H1 (cell line): ENCODE measurements around the gene CDC73. TPM values are rescaled to one million over a fixed set of nuclear protein-coding genes. Genes with fewer than 3 reads are reported as not detected.

ENCODE experiments used
- CTCF ChIA-PET: fragments of 300-600 bp; sonication (Branson Sonifier 250); formaldehyde crosslinking; loops from one replicate; lab custom pipeline; 2021; ENCODE audit not compliant: partially characterized antibody; lab: Charles Lee
- POLR2A ChIA-PET: fragments of 300-600 bp; sonication (Branson Sonifier 250); formaldehyde crosslinking; loops from one replicate; lab custom pipeline; 2021; ENCODE audit warnings: inconsistent platforms; ENCODE audit not compliant: partially characterized antibody; lab: Charles Lee
- DNase-seq, 2 experiments: peaks; one replicate each; pipeline versions ENCODE4 v3.0.0 to v3.0.0-alpha.2; 2010 to 2022; ENCODE audit warnings: low spot score in 2 of 2, low read depth in 1 of 2, mixed read lengths in 1 of 2
- FAIRE-seq: peaks from 2 replicates; lab custom pipeline; 2011; peaks lifted over from hg19 to GRCh38; lab: Jason Lieb, UNC
- H2AFZ ChIP-seq: 2 replicates; pipeline ENCODE4 v1.8.1; 2012; ENCODE audit warnings: low read length, inconsistent platforms
- H2AK5ac ChIP-seq: 2 replicates; pipeline ENCODE4 v1.6.1; 2013; ENCODE audit warnings: low read depth, low read length
- H2BK120ac ChIP-seq: replicated peaks from 2 replicates; pipeline ENCODE3; 2013; ENCODE audit warnings: low read depth, low read length, inconsistent platforms
- H2BK12ac ChIP-seq: 2 replicates; pipeline ENCODE4 v1.6.1; 2013; ENCODE audit warnings: low read depth, low read length
- H2BK15ac ChIP-seq: 2 replicates; pipeline ENCODE4 v1.6.1; 2013; ENCODE audit warnings: low read length
- H2BK20ac ChIP-seq: 2 replicates; pipeline ENCODE4 v1.6.1; 2013; ENCODE audit warnings: low read length
- H2BK5ac ChIP-seq: 2 replicates; pipeline ENCODE4 v1.6.1; 2013; ENCODE audit warnings: low read depth, low read length
- H3K14ac ChIP-seq: 2 replicates; pipeline ENCODE4 v1.6.1; 2013; ENCODE audit warnings: inconsistent platforms; ENCODE audit not compliant: insufficient read length
- H3K18ac ChIP-seq: 2 replicates; pipeline ENCODE4 v1.6.1; 2013; ENCODE audit warnings: low read length; ENCODE audit errors: extremely low read depth
- H3K23ac ChIP-seq: 2 replicates; pipeline ENCODE4 v1.6.1; 2013; ENCODE audit warnings: inconsistent platforms; ENCODE audit not compliant: insufficient read length
- H3K23me2 ChIP-seq: 2 replicates; pipeline ENCODE4 v1.6.1; 2013; ENCODE audit warnings: low read depth, low read length
- H3K27ac ChIP-seq: 2 replicates; pipeline ENCODE4 v1.6.1; 2011; ENCODE audit warnings: low read depth, low read length, inconsistent platforms
- H3K27me3 ChIP-seq, 4 experiments: replicated peaks in 1 of 4; 1 replicate in 1 of 4; 2 replicates in 3 of 4; pipeline versions ENCODE4 v1.6.1 to v1.8.1; 2011 to 2013; ENCODE audit warnings: low read length in 3 of 4, mild to moderate bottlenecking in 3 of 4, inconsistent platforms in 2 of 4, mixed read lengths in 2 of 4, moderate library complexity in 1 of 4; ENCODE audit not compliant: control insufficient read depth in 3 of 4, insufficient read depth in 3 of 4; ENCODE audit errors: extremely low read depth in 1 of 4
- H3K36me3 ChIP-seq, 4 experiments: 2 replicates each; pipeline versions ENCODE4 v1.6.1 to v1.8.1; 2011 to 2013; ENCODE audit warnings: mild to moderate bottlenecking in 4 of 4, low read length in 3 of 4, moderate library complexity in 2 of 4, control low read depth in 1 of 4, inconsistent platforms in 1 of 4; ENCODE audit not compliant: insufficient read depth in 4 of 4, control insufficient read depth in 2 of 4
- H3K4ac ChIP-seq: replicated peaks from 2 replicates; pipeline ENCODE3; 2013; ENCODE audit warnings: low read length, low read depth, mixed read lengths, inconsistent platforms; ENCODE audit not compliant: insufficient read length
- H3K4me1 ChIP-seq, 4 experiments: replicated peaks in 1 of 4; 1 replicate in 1 of 4; 2 replicates in 3 of 4; pipeline versions ENCODE4 v1.6.1 to v1.8.1; 2011 to 2013; ENCODE audit warnings: low read length in 3 of 4, inconsistent platforms in 2 of 4, mixed read lengths in 1 of 4; ENCODE audit not compliant: insufficient read depth in 4 of 4, control insufficient read depth in 3 of 4
- H3K4me2 ChIP-seq, 2 experiments: 2 replicates each; pipeline versions ENCODE4 v1.6.1 to v1.8.1; 2011 to 2013; ENCODE audit warnings: low read depth in 2 of 2, low read length in 2 of 2, control low read depth in 1 of 2, inconsistent platforms in 1 of 2, mild to moderate bottlenecking in 1 of 2; ENCODE audit not compliant: insufficient read depth in 1 of 2
- H3K4me3 ChIP-seq, 4 experiments: fragments of 200-600, 300-600 bp in 1 of 4; sonication (generic), shearing (Covaris generic), sonication (Bioruptor Twin) in 1 of 4; 2 replicates each; pipeline versions ENCODE4 v1.5.1 to v1.8.1; 2011 to 2016; ENCODE audit warnings: low read length in 4 of 4, low read depth in 3 of 4, control low read depth in 2 of 4, inconsistent platforms in 2 of 4, mild to moderate bottlenecking in 2 of 4, mixed read lengths in 1 of 4, moderate library complexity in 1 of 4; ENCODE audit not compliant: insufficient read depth in 2 of 4; ENCODE audit errors: extremely low read depth in 1 of 4
- H3K56ac ChIP-seq: replicated peaks from 2 replicates; pipeline ENCODE3; 2013; ENCODE audit warnings: low read depth, mild to moderate bottlenecking, mixed read lengths, low read length, inconsistent platforms; ENCODE audit not compliant: insufficient read length
- H3K79me1 ChIP-seq: 2 replicates; pipeline ENCODE4 v1.6.1; 2013; ENCODE audit warnings: low read depth, low read length, control low read depth
- H3K79me2 ChIP-seq, 2 experiments: 2 replicates each; pipeline versions ENCODE4 v1.6.1 to v1.8.1; 2012 to 2013; ENCODE audit warnings: low read length in 2 of 2, mild to moderate bottlenecking in 2 of 2, inconsistent platforms in 1 of 2; ENCODE audit not compliant: insufficient read depth in 2 of 2, control insufficient read depth in 1 of 2
- H3K9ac ChIP-seq, 4 experiments: replicated peaks in 1 of 4; 1 replicate in 1 of 4; 2 replicates in 3 of 4; pipeline versions ENCODE4 v1.6.1 to v1.8.1; 2011 to 2013; ENCODE audit warnings: low read depth in 3 of 4, low read length in 3 of 4, control low read depth in 2 of 4, mild to moderate bottlenecking in 2 of 4, moderate library complexity in 2 of 4, inconsistent platforms in 1 of 4; ENCODE audit errors: extremely low read depth in 1 of 4
- H3K9me3 ChIP-seq, 2 experiments: 2 replicates each; pipeline versions ENCODE4 v1.6.1 to v1.8.1; 2012 to 2013; ENCODE audit warnings: mild to moderate bottlenecking in 2 of 2, moderate library complexity in 2 of 2, control low read depth in 1 of 2, inconsistent platforms in 1 of 2, low read depth in 1 of 2, low read length in 1 of 2, mixed read lengths in 1 of 2; ENCODE audit not compliant: insufficient read depth in 2 of 2
- H4K20me1 ChIP-seq, 2 experiments: replicated peaks in 1 of 2; 2 replicates each; pipeline versions ENCODE3 to v1.8.1; 2011 to 2013; ENCODE audit warnings: inconsistent platforms in 2 of 2, low read length in 2 of 2, mild to moderate bottlenecking in 1 of 2; ENCODE audit not compliant: insufficient read depth in 2 of 2, control insufficient read depth in 1 of 2
- H4K5ac ChIP-seq: 2 replicates; pipeline ENCODE4 v1.6.1; 2013; ENCODE audit warnings: low read length, low read depth, mixed read lengths, inconsistent platforms; ENCODE audit not compliant: insufficient read length
- H4K8ac ChIP-seq: 2 replicates; pipeline ENCODE4 v1.8.0; 2013; ENCODE audit warnings: mild to moderate bottlenecking, moderate library complexity, low read length, inconsistent platforms; ENCODE audit not compliant: insufficient read depth; ENCODE audit errors: extremely low read depth
- H4K91ac ChIP-seq: replicated peaks from 2 replicates; pipeline ENCODE3; 2013; ENCODE audit warnings: low read length, mixed read lengths, inconsistent platforms; ENCODE audit not compliant: insufficient read length
- BCL11A ChIP-seq, 2 experiments: IDR thresholded peaks; one replicate each; pipeline ENCODE4 v1.6.1; 2011; ENCODE audit warnings: low read depth in 2 of 2, low read length in 2 of 2, mild to moderate bottlenecking in 2 of 2
- EP300 ChIP-seq, 2 experiments: IDR thresholded peaks; 1 replicate in 1 of 2; 2 replicates in 1 of 2; pipeline ENCODE4 v1.6.1; 2011 to 2012; ENCODE audit warnings: low read depth in 2 of 2, low read length in 2 of 2, mild to moderate bottlenecking in 2 of 2, borderline replicate concordance in 1 of 2, inconsistent platforms in 1 of 2, moderate library complexity in 1 of 2
- GABPA ChIP-seq: IDR thresholded peaks from 2 replicates; pipeline ENCODE4 v1.6.1; 2011; ENCODE audit warnings: mild to moderate bottlenecking, low read length, moderate library complexity, borderline replicate concordance; ENCODE audit not compliant: insufficient read depth
- JUND ChIP-seq: IDR thresholded peaks from 2 replicates; pipeline ENCODE4 v1.6.1; 2011; ENCODE audit warnings: mild to moderate bottlenecking, improper control_type of control experiment, low read length
- PHF8 ChIP-seq: fragments of 200-600 bp; sonication (generic); conservative IDR thresholded peaks from 2 replicates; pipeline ENCODE4 v1.7.1; 2012; ENCODE audit warnings: low read depth, mild to moderate bottlenecking, inconsistent platforms, low read length, moderate library complexity
- SAP30 ChIP-seq: fragments of 300-600 bp; sonication (generic); IDR thresholded peaks from 2 replicates; pipeline ENCODE4 v1.7.1; 2012; ENCODE audit warnings: low read length, moderate library complexity, mild to moderate bottlenecking, inconsistent platforms; ENCODE audit not compliant: insufficient read depth, insufficient replicate concordance
- SIRT6 ChIP-seq: IDR thresholded peaks from one replicate; pipeline ENCODE4 v1.7.1; 2012; ENCODE audit warnings: low read length, inconsistent platforms
- SP1 ChIP-seq: IDR thresholded peaks from 2 replicates; pipeline ENCODE4 v1.6.1; 2011; ENCODE audit warnings: low read depth, low read length
- USF2 ChIP-seq: IDR thresholded peaks from 2 replicates; pipeline ENCODE4 v1.6.1; 2011; ENCODE audit warnings: low read length, improper control_type of control experiment
- WGBS, 2 experiments: shearing (Covaris generic) in 1 of 2; methylation state at CpG; one replicate each; pipeline versions ENCODE4 v1.1.6 to v1.1.7; 2013 to 2015; ENCODE audit warnings: low lambda C conversion rate in 2 of 2, mixed read lengths in 2 of 2, inconsistent platforms in 1 of 2, low coverage in 1 of 2, missing lambda C conversion rate in 1 of 2; ENCODE audit not compliant: insufficient replicate concordance in 2 of 2, insufficient coverage in 1 of 2, insufficient read length in 1 of 2; ENCODE audit errors: extremely low coverage in 1 of 2, missing lambda C conversion rate in 1 of 2; 5-methylcytosine and 5-hydroxymethylcytosine counted together
- polyA plus RNA-seq, 7 experiments: library from polyadenylated mRNA; depleted of rRNA in 3 of 7; stranded (reverse) in 5 of 7; unstranded in 2 of 7; fragments of >200 nt in 5 of 7; fragments of 200-250 nt in 2 of 7; gene quantifications; 1 replicate in 5 of 7; 2 replicates in 1 of 7; 4 replicates in 1 of 7; pipeline versions ENCODE4 v1.2.1 to v1.2.3, GENCODE V29; 2011 to 2013; ENCODE audit warnings: missing spikeins in 2 of 7, mixed read lengths in 2 of 7
- total RNA-seq: library from RNA; stranded (reverse); fragmentation: NEBNext Ultra II Directional; extraction: Animal tissue kit (Norgen Biotek cat#: 25700); gene quantifications from 2 replicates; pipeline ENCODE4 v1.2.1, GENCODE V29; 2021
- TF ChIP-seq, protein P1 (sequence below): IDR thresholded peaks from 2 replicates; pipeline ENCODE4 v1.6.1; 2012; ENCODE audit warnings: low read length, inconsistent platforms

The CDC73 gene
- total and polyA plus RNA-seq, 2 of the 8 experiments (the other 6 are each of a cell fraction or from before 2014, with no cell fraction given): 9.8 to 64.0 TPM

DNA sequence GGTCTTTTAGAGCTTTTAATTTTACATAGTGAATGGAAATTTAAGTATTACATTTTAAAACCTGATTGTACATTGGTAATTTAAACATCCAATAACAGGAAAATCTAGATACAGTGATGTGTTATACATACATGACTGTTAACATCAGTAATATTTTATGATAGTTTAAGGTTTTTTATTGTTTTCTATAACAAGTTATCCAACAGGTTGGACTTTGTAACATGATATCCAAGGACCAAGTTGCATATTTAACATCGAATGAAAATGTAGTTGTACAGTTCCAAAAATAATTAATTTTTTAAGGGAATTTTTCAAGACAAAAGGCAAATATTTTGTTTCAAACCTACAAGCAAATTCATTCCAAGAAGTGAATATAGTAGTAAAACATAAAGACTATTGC is 31.0 kb upstream of the CDC73 start:
- Histone ChIP-seq H2BK20ac (no peak overlapping the region), H3K4me3 (no peak overlapping the region), H2BK12ac (no peak overlapping the region), H2BK5ac (no peak overlapping the region), H3K4me2 (no peak overlapping the region), H4K5ac (no peak overlapping the region), H4K20me1 (no peaks in the 10 kb centered on the region), H2BK15ac (no peak overlapping the region), H3K79me2 (no peaks in the 10 kb centered on the region), H3K79me1 (no peaks in the 10 kb centered on the region), H2BK120ac (no peak overlapping the region), H3K4me1 (no peaks in the 10 kb centered on the region), H3K14ac (no peak overlapping the region), H3K27ac (no peak overlapping the region), H3K4ac (no peak overlapping the region), H3K56ac (no peak overlapping the region), H4K8ac (no peak overlapping the region), H3K9ac (no peak overlapping the region), H2AK5ac (no peak overlapping the region), H3K23ac (no peak overlapping the region), H3K27me3 (no peaks in the 10 kb centered on the region), H2AFZ (no peak overlapping the region), H4K91ac (no peak overlapping the region), H3K36me3 (no peaks in the 10 kb centered on the region; a peak in 3 of 8 replicates), H3K18ac (no peak overlapping the region), H3K9me3 (no peaks in the 10 kb centered on the region), H3K23me2 (no peaks in the 10 kb centered on the region)
- TF ChIP-seq PHF8: no peak
- no peak for TF ChIP-seq SP1
- TF ChIP-seq USF2: no peak
- no peak for TF ChIP-seq BCL11A (IDR thresholded peaks at IDR 0.05; ENCODE audit: low read depth in 2 of 2, low read length in 2 of 2)
- TF ChIP-seq SIRT6: no peak
- no peak for TF ChIP-seq SAP30
- no peak for TF ChIP-seq GABPA
- TF ChIP-seq JUND: no peak
- TF ChIP-seq, protein P1, sequence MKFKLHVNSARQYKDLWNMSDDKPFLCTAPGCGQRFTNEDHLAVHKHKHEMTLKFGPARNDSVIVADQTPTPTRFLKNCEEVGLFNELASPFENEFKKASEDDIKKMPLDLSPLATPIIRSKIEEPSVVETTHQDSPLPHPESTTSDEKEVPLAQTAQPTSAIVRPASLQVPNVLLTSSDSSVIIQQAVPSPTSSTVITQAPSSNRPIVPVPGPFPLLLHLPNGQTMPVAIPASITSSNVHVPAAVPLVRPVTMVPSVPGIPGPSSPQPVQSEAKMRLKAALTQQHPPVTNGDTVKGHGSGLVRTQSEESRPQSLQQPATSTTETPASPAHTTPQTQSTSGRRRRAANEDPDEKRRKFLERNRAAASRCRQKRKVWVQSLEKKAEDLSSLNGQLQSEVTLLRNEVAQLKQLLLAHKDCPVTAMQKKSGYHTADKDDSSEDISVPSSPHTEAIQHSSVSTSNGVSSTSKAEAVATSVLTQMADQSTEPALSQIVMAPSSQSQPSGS: no peak
- no peak for TF ChIP-seq EP300 (IDR thresholded peaks at IDR 0.05; ENCODE audit: borderline replicate concordance in 1 of 2, low read depth in 2 of 2, low read length in 2 of 2)
- POLR2A ChIA-PET: no interaction called here
- 94% methylated on average over 1 of the region's 1 CpG; no CpG with 5 or more reads in 1 of the 2 experiments for WGBS, 2 experiments
- FAIRE-seq (no peak), DNase-seq (no peak)
- CTCF ChIA-PET: interaction anchor here (1.1 kb wide), 1 partner anchor 31 kb away, joined by 3 read pairs; the partner anchor contains the start of gene CDC73
